Transverse colon (tissue), 4 donors: ENCODE results near the gene SPOUT1. TPM values are rescaled to one million over a fixed set of nuclear protein-coding genes. Genes with fewer than 3 reads are reported as not detected.

Experiments
- DNase-seq: peaks from one replicate; pipeline ENCODE4 v3.0.0-alpha.2; 2019
- H3K27ac ChIP-seq, 4 donors: fragments of 200-600 bp; sonication (generic); 2 replicates each; pipeline ENCODE4 v1.5.1; 2016 to 2018; ENCODE audit warnings: inconsistent platforms in 4 of 4
- H3K27me3 ChIP-seq: fragments of 200-600 bp; sonication (generic); 2 replicates; pipeline ENCODE4 v1.5.1; 2017; ENCODE audit warnings: inconsistent platforms
- H3K36me3 ChIP-seq, 4 donors: fragments of 200-600 bp; sonication (generic); 2 replicates each; pipeline ENCODE4 v1.5.1; 2017 to 2019; ENCODE audit warnings: inconsistent platforms in 4 of 4
- H3K4me1 ChIP-seq, 4 donors: fragments of 200-600 bp; sonication (generic); 2 replicates each; pipeline ENCODE4 v1.5.1; 2017 to 2020; ENCODE audit warnings: inconsistent platforms in 4 of 4
- H3K4me3 ChIP-seq, 4 donors: fragments of 200-600 bp; sonication (generic); 1 replicate in 1 of 4; 2 replicates in 3 of 4; pipeline versions ENCODE4 v1.5.1 to v1.6.1; 2017 to 2019; ENCODE audit warnings: inconsistent platforms in 4 of 4
- H3K9me3 ChIP-seq, 2 donors: fragments of 200-600 bp; sonication (generic); 2 replicates each; pipeline ENCODE4 v1.5.1; 2017 to 2019; ENCODE audit warnings: inconsistent platforms in 2 of 2
- CTCF ChIP-seq, 5 experiments: fragments of 200-600 bp in 3 of 5; fragments of 450-650 bp in 2 of 5; sonication (generic) in 3 of 5; IDR thresholded peaks; 1 replicate in 2 of 5; 2 replicates in 3 of 5; pipeline ENCODE4 v1.5.1; 2016 to 2017; ENCODE audit warnings: antibody characterized with exemption in 5 of 5, inconsistent platforms in 3 of 5, mild to moderate bottlenecking in 2 of 5, moderate library complexity in 1 of 5
- EP300 ChIP-seq: sonication (generic); formaldehyde crosslinking; IDR thresholded peaks from one replicate; pipeline ENCODE4 v1.6.1; 2017; ENCODE audit warnings: antibody characterized with exemption, low read depth
- POLR2A ChIP-seq: fragments of 450-650 bp; IDR thresholded peaks from one replicate; pipeline ENCODE4 v1.6.1; 2016; ENCODE audit warnings: antibody characterized with exemption, mild to moderate bottlenecking, moderate library complexity
- POLR2AphosphoS5 ChIP-seq, 3 donors: sonication (generic); formaldehyde crosslinking; IDR thresholded peaks; one replicate each; pipeline ENCODE4 v1.6.1; 2016; ENCODE audit warnings: antibody characterized with exemption in 3 of 3
- WGBS, 2 donors: methylation state at CpG; one replicate each; pipeline ENCODE4 v1.1.5; 2018; ENCODE audit warnings: low coverage in 1 of 2; 5-methylcytosine and 5-hydroxymethylcytosine counted together
- in situ Hi-C, 4 donors: fragments of 200-750 bp; cut with MboI; loops; one replicate each; pipeline versions ENCODE4 v1.15.0 to v1.15.1; 2017; ENCODE audit warnings: low sequenced_read_pairs in 3 of 4, low pct_ligation_motif_present in 1 of 4, low pct_unique_long_range_greater_than_20kb in 1 of 4
- intact Hi-C: fragments of 100-400 bp; cut with DNase I; formaldehyde crosslinking; loops from one replicate; pipeline ENCODE4 v1.15.1; 2023; ENCODE audit warnings: low total_unique reads
- total RNA-seq, 4 donors: library from RNA; depleted of rRNA; stranded (reverse); fragments of >200 nt; gene quantifications; one replicate each; pipeline ENCODE4 v1.1.0, GENCODE V29; 2016

Gene SPOUT1
- total RNA-seq, 4 donors from 2014 or later = 19.5 to 48.3 (median 26.6) TPM

- no peak for DNase-seq
- TF ChIP-seq CTCF (IDR thresholded peaks at IDR 0.05) = no peak
- no peak for TF ChIP-seq EP300
- no peak for TF ChIP-seq POLR2A
- TF ChIP-seq POLR2AphosphoS5 (IDR thresholded peaks at IDR 0.05) = no peak
- WGBS, 2 donors = 34 to 92% methylated on average over 6 to 18 of the region's 18 CpGs
- Histone ChIP-seq H3K4me1 (peaks cover 6 to 18% (median 14%) of the 10 kb centered on the region in 4 donors), H3K9me3 (no peaks in the 10 kb centered on the region), H3K27me3 (no peaks in the 10 kb centered on the region), H3K36me3 (no peaks in the 10 kb centered on the region), H3K27ac (peak overlapping the region; percentile 72 to 88 (median 84)), H3K4me3 (peak overlapping the region; percentile 78 to 92 (median 89))
- in situ Hi-C loops (no loop called here), intact Hi-C loops (no loop called here)
These were observed 708 bp downstream of the SPOUT1 start for GRCh38 chr9:128828719-128829452.

- TF ChIP-seq CTCF (IDR thresholded peaks at IDR 0.05) (no peak), EP300 (no peak), POLR2AphosphoS5 (IDR thresholded peaks at IDR 0.05) (no peak), POLR2A (no peak)
- WGBS, 2 donors = 80 to 87% methylated on average over 6 to 8 of the region's 8 CpGs
- intact Hi-C loops (no loop called here), in situ Hi-C loops (no loop called here)
- Histone ChIP-seq H3K36me3 (no peaks in the 10 kb centered on the region), H3K4me3 (no peak overlapping the region), H3K4me1 (peaks cover 6 to 18% (median 14%) of the 10 kb centered on the region in 4 donors), H3K27ac (peak overlapping the region in 1 of 4 donors; percentile 82), H3K27me3 (no peaks in the 10 kb centered on the region), H3K9me3 (no peaks in the 10 kb centered on the region)
- DNase-seq = no peak
These were observed 1.3 kb downstream of the SPOUT1 start for GRCh38 chr9:128828267-128828666.

- peaks cover 6 to 18% (median 14%) of the 10 kb centered on the region in 4 donors for H3K4me1 ChIP-seq
- intact Hi-C loops = no loop called here
- H3K9me3 ChIP-seq = no peaks in the 10 kb centered on the region
- TF ChIP-seq POLR2AphosphoS5 (IDR thresholded peaks at IDR 0.05) (no peak), POLR2A (no peak), EP300 (no peak), CTCF (IDR thresholded peaks at IDR 0.05) (no peak)
- no peaks in the 10 kb centered on the region for H3K36me3 ChIP-seq
- WGBS, 2 donors = 95 to 100% methylated on average over 7 to 22 of the region's 22 CpGs
- in situ Hi-C loops = no loop called here
- no peak for DNase-seq
- no peaks in the 10 kb centered on the region for H3K27me3 ChIP-seq
- H3K27ac ChIP-seq = no peak overlapping the region
- no peak overlapping the region for H3K4me3 ChIP-seq
These were observed 3.5 kb downstream of the SPOUT1 start for GRCh38 chr9:128825923-128826700.

- Histone ChIP-seq H3K4me3 (no peak overlapping the region), H3K4me1 (peaks cover 10 to 18% (median 15%) of the 10 kb centered on the region in 4 donors), H3K27me3 (no peaks in the 10 kb centered on the region), H3K27ac (no peak overlapping the region), H3K9me3 (no peaks in the 10 kb centered on the region), H3K36me3 (no peaks in the 10 kb centered on the region)
- in situ Hi-C loops (no loop called here), intact Hi-C loops (no loop called here)
- 93% methylated on average over 4 of the region's 7 CpGs; no CpG with 5 or more reads in 1 of the 2 donors for WGBS, 2 donors
- DNase-seq = no peak
- TF ChIP-seq POLR2A = no peak
- no peak for TF ChIP-seq POLR2AphosphoS5 (IDR thresholded peaks at IDR 0.05)
These were observed 4.7 kb downstream of the SPOUT1 start for GRCh38 chr9:128824911-128825310.
